ENCODE measurements around the gene DNAJB6.
A peak's percentile ranks its signal among the peaks of the same experiment; 100 is the strongest.

DNAJB6 gene

GRCh38 chr7:157431173-157431950 lies 94.6 kb downstream of the DNAJB6 start:
- DNase-seq = no peak

- DNase-seq = no peak
Observed at GRCh38 chr7:157431951-157432540, 95.2 kb downstream of the DNAJB6 start.

DNA sequence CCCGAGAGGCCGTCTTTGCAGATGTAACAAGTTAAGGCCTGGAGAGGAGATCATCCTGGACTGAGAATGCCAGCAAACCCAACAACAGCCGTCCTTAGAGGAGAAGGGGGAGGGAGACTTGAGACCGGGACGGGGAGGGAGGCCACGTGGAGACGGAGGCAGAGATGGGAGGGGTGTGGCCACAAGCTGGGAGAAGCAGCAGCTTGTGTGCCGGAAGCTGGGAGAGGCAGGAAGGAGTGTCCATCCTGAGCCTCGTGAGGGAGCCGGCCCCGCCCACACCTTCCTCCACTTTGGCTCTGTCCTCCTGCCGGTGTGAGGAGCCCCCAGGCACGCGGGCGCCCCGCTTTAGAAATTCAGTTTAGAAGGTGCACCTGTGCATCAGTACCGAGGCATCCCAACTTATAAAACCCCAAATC lies 95.7 kb downstream of the DNAJB6 start:
- DNase-seq = peak; percentile 39

- DNase-seq = no peak
Observed at GRCh38 chr7:157432957-157433576, 96.3 kb downstream of the DNAJB6 start.

DNA sequence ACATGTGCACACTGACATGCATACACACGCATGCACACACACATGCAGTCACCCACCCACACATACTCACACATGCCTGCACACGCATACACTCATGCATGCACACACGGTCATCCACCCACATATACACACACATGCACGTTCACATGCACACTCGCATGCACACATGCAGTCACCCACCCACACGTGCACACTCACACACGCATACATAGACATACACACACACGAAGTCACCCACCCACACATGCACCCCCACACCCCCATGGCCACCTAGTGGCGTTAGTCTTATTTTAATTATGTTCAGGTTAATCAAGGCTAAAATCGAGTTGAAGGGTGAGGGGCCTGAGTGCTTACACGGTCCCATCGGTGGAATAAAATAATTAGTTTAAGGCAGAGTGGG lies 96.8 kb downstream of the DNAJB6 start:
- no peak for DNase-seq

- DNase-seq = no peak
Observed at GRCh38 chr7:157434231-157434630, 97.4 kb downstream of the DNAJB6 start.

GRCh38 chr7:157434701-157435100 lies 97.9 kb downstream of the DNAJB6 start:
- DNase-seq = no peak

GRCh38 chr7:157436076-157436475 lies 99.3 kb downstream of the DNAJB6 start:
- no peak for DNase-seq

DNA sequence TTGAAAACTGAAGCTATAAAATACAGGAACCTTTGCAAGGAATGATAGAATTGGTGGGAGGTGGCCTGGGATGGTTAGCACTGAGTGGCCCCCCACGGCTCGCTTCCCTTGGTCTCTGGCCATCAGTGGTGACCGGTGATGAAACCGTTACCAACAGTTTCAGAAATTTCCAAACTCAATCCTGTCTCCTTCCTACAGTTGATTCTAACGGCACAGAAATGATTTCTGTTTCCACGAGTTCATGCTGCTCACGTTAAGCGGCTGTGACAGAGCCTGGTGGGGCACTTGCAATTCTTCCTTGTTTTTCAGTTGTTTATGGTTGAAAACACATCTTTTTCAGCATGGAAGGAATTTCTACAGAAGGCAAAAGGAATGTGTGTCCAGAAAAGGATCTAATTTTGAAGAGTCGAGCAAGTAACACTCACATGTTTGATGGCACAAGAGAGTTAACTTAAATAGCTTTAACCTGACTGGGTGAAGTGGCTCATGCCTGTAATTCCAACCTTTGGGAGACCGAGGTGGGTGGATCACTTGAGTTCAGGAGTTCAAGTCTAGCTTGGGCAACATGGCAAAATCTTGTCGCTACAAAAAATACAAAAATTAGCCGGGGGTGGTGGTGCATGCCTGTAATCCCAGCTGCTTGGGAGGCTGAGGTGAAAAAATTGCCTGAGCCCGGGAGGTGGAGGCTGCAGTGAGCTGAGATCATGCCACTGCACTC lies 100.1 kb downstream of the DNAJB6 start:
- no peak for DNase-seq

DNA sequence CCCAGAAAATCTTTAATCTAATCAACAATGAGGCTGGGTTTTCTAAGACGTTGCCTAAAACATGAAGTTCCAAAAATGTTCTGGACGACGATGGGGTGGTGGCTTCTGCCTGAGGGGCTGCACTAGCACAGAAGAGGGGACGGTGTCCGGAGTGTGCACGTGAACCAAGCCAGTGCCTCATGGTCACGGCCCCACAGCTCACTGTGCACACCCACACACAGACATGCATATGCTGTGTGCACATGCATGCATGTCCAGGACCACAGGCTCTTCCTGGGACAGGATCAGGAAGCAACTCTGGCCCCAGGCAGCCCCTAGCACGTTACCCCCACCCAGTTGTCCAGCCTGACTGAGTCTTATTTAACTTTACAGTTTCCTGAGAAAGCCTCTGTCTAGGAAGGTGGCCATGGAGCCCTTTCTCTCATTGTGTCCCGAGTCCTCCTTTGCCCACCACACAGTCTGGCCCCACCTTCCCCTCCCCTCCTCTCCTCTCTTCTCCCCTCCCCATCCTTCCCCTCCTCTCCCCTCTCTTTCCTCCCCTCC lies 100.8 kb downstream of the DNAJB6 start:
- no peak for DNase-seq

DNA sequence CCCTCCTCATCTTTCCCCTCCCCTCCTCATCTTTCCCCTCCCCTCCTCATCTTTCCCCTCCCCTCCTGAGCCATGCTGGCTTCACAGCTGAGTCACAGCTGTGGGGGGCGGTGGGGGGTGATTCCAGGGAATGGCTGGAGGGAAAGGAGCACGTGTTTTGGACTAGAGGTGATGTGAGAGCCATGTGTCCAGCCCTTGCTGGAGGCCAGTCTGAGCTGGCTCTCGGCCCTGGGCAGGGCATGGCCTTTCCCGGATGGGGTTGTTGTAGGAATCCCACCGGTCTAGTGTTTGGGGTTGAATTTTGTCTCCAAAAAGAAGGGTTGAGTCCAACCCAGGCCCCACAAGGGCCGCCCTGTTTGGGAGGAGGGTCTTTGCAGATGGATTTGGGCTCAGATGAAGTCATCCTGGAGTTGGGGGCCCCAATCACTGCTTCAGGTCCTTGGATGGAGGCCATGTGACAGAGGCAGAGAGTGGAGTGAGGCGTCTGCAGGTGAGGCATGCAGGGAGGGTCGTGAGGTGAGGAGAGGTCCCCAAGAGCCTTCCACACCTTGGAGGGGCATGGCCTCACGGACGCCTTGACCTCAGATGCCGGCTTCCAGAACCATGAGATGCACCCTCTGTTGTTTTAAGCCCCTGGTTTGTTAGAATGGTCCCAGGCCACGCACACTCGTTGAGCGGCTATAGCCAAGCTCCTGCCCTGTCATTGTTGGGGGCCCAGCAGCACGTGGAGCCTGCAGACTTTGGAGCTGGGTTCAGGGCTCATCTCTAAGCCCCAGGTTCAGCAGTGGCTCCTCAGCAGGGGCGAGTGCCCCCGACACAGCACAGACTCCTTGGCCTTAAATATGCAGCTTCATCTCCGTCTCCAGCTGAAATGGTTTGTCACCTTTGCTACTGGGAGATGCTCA lies 101.6 kb downstream of the DNAJB6 start:
- no peak for DNase-seq

- DNase-seq = no peak
Observed at GRCh38 chr7:157439149-157439548, 102.3 kb downstream of the DNAJB6 start.

DNA sequence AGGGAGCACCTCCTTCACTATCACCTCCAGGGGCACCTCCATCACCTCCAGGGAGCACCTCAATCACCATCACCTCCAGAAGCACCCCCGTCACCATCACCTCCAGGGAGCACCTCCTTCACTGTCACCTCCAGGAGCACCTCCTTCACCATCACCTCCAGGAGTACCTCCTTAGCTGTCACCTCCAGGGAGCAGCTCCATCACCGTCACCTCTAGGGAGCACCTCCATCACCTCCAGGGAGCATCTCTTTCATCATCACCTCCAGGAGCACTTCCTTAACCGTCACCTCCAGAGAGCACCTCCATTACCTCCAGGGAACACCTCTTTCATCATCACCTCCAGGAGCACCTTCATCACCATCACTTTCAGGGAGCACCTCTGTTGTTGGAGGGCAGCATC lies 103.0 kb downstream of the DNAJB6 start:
- no peak for DNase-seq

GRCh38 chr7:157440346-157441022 lies 103.7 kb downstream of the DNAJB6 start:
- no peak for DNase-seq

DNA sequence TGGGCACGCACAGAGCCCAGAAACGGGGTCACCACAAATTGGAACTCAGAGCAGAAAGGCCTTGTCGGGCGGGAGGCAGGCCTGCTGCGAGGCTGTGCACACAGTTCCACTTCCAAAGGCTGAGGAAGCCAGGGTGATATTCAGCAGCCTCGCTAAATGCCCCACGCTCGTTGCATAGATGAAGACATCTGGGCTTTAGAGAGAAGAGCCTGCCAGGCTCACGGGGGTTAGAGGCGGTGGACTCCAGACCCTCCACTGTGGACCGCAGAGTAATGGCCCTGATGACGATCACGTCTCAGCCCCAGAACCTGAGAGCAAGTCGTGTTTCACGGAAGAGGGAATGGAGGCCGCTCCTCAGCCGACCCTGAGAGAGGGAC lies 104.2 kb downstream of the DNAJB6 start:
- DNase-seq = no peak

- no peak for DNase-seq
Observed at GRCh38 chr7:157442456-157442855, 105.7 kb downstream of the DNAJB6 start.

DNA sequence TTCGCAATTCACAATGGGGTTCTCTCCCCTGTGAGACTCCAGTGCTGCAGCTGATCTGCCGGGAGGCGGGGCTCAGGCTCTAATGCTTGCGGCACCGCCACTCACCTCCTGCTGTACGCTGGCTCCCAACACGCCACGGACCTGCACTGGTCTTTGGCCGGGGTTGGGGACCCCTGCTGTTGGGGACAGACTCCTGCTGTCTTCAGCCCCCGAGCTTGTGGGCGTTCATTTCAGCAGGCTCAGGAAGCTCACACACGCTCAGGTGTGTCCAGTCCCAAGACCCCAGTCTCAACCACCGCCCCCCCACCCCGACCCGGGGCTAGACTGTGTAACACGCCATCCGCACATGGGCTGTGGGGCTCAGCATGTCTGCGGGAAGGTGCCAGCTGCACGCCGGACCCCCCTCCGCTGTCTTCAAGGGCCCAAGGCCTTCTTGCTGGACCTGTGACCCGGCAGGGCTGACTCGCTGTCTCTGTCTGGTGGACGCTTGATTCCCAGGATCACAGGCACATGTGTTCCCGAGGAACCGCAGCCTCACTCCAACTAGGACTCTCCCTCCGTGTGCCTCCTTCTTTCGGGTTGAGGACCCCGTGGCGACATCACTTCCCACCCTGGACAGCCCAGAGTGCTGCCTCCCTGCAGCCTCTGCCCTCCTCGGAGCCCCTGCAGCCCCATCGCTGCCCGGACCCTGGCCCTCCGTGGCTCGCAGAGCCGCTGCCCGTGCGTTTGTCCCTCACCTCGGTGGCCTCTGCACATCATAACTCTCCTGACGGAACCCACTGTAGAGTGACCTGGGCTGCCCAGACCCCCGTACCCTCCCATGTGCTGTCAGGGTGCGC lies 106.4 kb downstream of the DNAJB6 start:
- DNase-seq = peak; percentile 5

DNA sequence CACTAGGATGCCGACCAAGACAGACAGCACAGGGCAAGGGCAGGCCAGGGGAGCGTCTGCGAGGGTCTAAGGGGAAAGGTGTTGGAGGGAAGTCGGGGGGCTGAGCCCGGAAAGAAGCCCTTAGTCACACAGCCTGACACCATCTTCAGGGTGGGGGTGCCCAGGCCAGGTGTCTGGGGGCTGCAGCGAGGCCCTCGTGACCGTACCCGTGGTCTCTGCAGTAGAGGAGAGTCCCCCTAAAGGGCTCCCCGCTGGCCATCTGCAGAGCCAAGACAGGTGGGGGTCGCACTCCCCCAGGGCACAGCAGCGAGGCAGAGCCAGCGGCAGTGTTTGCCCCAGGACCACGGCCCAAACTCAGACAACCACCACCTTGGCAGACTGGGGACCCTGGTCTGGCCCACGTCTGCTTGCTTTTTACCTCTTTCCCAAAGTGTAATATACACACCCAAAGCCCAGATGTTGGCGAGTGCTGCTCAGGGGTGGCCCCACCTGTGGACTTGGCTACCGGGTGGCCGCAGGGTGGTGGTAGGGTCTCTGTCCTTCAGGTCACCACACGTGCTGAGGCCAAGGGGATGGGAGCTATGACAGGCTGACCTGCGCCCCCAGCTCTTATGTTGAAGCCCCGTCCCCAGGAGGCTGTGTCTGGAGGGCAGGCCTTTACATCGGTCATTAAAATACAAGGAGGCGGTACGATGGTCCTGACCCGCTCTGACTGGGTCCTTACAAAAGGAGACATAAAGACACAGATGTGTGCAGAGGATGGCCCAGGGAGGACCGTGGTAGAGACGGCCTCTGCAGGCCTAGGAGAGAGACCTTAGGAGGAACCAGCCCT lies 107.4 kb downstream of the DNAJB6 start:
- no peak for DNase-seq

DNA sequence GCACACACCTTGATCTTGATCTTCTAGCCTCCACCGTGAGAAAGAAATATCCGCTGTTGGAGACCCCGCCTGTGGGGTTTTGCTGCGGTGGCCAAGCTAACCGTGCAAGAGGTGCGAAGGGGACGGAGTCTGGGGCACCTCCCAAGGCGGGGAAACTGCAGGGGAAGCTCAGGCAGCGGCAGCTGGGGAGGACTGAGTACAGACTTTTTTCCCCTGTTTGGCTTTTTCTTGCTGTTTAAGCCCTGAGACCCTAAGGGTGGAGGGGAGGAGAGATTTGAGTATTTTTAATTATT lies 108.0 kb downstream of the DNAJB6 start:
- DNase-seq = peak; percentile 2
